HL-60 (cell line): Measurements from ENCODE around the gene FAM78A.

Source experiments
- DNase-seq, 2 experiments: peaks; one replicate each; pipeline ENCODE4 v3.0.0-alpha.2; 2010 to 2020; ENCODE audit warnings: low read depth in 1 of 2, low spot score in 1 of 2
- H3K27ac ChIP-seq: fragments of 250-450 bp; sonication (Bioruptor Pico); replicated peaks from 2 replicates; pipeline ENCODE4 v1.5.1; 2020; ENCODE audit warnings: mild to moderate bottlenecking, moderate library complexity
- H3K27me3 ChIP-seq: fragments of 250-450 bp; sonication (Bioruptor Pico); 2 replicates; pipeline ENCODE4 v1.5.1; 2021; ENCODE audit warnings: mild to moderate bottlenecking, moderate library complexity; ENCODE audit not compliant: insufficient read depth, poor library complexity, severe bottlenecking
- H3K4me3 ChIP-seq: replicated peaks from 2 replicates; pipeline ENCODE4 v1.5.1; 2011; ENCODE audit warnings: mild to moderate bottlenecking, control low read depth, low read length; ENCODE audit not compliant: insufficient read depth
- CTCF ChIP-seq: IDR thresholded peaks from one replicate; pipeline ENCODE4 v1.5.1; 2011; ENCODE audit warnings: low read length, control low read depth, inconsistent platforms; ENCODE audit not compliant: insufficient read depth
- GABPA ChIP-seq: IDR thresholded peaks from 2 replicates; pipeline ENCODE4 v1.6.1; 2012; ENCODE audit warnings: low read depth
- POLR2AphosphoS5 ChIP-seq: IDR thresholded peaks from 2 replicates; pipeline ENCODE4 v1.6.1; 2012; ENCODE audit warnings: low read depth
- REST ChIP-seq: IDR thresholded peaks from 2 replicates; pipeline ENCODE4 v1.6.1; 2012; ENCODE audit warnings: low read depth; ENCODE audit not compliant: insufficient replicate concordance
- SPI1 ChIP-seq: IDR thresholded peaks from 2 replicates; pipeline ENCODE4 v1.6.1; 2012; ENCODE audit warnings: low read depth, mild to moderate bottlenecking, borderline replicate concordance

Gene FAM78A

GRCh38 chr9:131308906-131309529, 32.7 kb upstream of the FAM78A start:
- H3K27me3 ChIP-seq: no peaks in the 10 kb centered on the region
- TF ChIP-seq REST (no peak), GABPA (no peak), POLR2AphosphoS5 (no peak), CTCF (no peak), SPI1 (no peak)
- H3K4me3 ChIP-seq: no peak overlapping the region
- H3K27ac ChIP-seq: no peak overlapping the region
- no peak for DNase-seq

GRCh38 chr9:131308452-131308851, 32.1 kb upstream of the FAM78A start:
- no peak overlapping the region for H3K27ac ChIP-seq
- TF ChIP-seq SPI1: no peak
- no peak for TF ChIP-seq GABPA
- TF ChIP-seq CTCF: no peak
- TF ChIP-seq REST: no peak
- no peak for TF ChIP-seq POLR2AphosphoS5
- DNase-seq: no peak

DNA sequence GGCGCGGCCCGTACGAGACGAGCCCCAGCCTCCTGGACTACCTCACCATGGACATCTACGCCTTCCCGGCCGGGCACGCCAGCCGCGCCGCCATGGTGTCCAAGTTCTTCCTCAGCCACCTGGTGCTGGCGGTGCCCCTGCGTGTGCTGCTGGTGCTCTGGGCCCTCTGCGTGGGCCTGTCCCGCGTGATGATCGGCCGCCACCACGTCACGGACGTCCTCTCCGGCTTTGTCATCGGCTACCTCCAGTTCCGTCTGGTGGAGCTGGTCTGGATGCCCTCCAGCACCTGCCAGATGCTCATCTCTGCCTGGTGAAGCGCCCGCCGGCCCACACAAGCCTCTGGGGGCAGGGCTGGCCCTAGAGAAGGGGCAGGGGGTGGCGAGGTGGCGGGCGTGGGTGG, 31.7 kb upstream of the FAM78A start:
- no peak for DNase-seq
- H3K27me3 ChIP-seq: no peaks in the 10 kb centered on the region
- H3K27ac ChIP-seq: no peak overlapping the region
- no peak overlapping the region for H3K4me3 ChIP-seq
- TF ChIP-seq SPI1: no peak
- no peak for TF ChIP-seq REST
- TF ChIP-seq POLR2AphosphoS5: no peak
- no peak for TF ChIP-seq GABPA
- TF ChIP-seq CTCF: no peak

More at GRCh38 chr9:131308452-131308851, 32.1 kb upstream of the FAM78A start:
- Histone ChIP-seq H3K4me3 (no peak overlapping the region), H3K27me3 (no peaks in the 10 kb centered on the region)
